Measurements from ENCODE around the gene PDE11A.

PDE11A gene

GRCh38 chr2:177625744-177626650 lies 446.6 kb downstream of the PDE11A start:
- no peak for DNase-seq (ENCODE audit: low spot score)

- no peak for DNase-seq (ENCODE audit: low spot score)
Observed at GRCh38 chr2:177622521-177622920, 450.1 kb downstream of the PDE11A start.

GRCh38 chr2:177619986-177620385 lies 452.6 kb downstream of the PDE11A start:
- no peak for DNase-seq (ENCODE audit: low spot score)

- DNase-seq (ENCODE audit: low spot score), result no peak
Observed at GRCh38 chr2:177619461-177619860, 453.1 kb downstream of the PDE11A start.

- peak; percentile 93 for DNase-seq (ENCODE audit: low spot score)
Observed at GRCh38 chr2:177618255-177619253, 454.0 kb downstream of the PDE11A start.

GRCh38 chr2:177617849-177618248 lies 454.7 kb downstream of the PDE11A start:
- DNase-seq (ENCODE audit: low spot score), result no peak

- no peak for DNase-seq (ENCODE audit: low spot score)
Observed at GRCh38 chr2:177616731-177617130, 455.8 kb downstream of the PDE11A start.

- DNase-seq (ENCODE audit: low spot score), result no peak
Observed at GRCh38 chr2:177616066-177616465, 456.5 kb downstream of the PDE11A start.

GRCh38 chr2:177612659-177613058 lies 459.9 kb downstream of the PDE11A start:
- no peak for DNase-seq (ENCODE audit: low spot score)

- DNase-seq (ENCODE audit: low spot score), result no peak
Observed at GRCh38 chr2:177611310-177611886, 461.2 kb downstream of the PDE11A start.

- no peak for DNase-seq (ENCODE audit: low spot score)
Observed at GRCh38 chr2:177610813-177611212, 461.8 kb downstream of the PDE11A start.

- no peak for DNase-seq (ENCODE audit: low spot score)
Observed at GRCh38 chr2:177606636-177607035, 465.9 kb downstream of the PDE11A start.

- peak; percentile 54 for DNase-seq (ENCODE audit: low spot score)
Observed at GRCh38 chr2:177604271-177605065, 468.1 kb downstream of the PDE11A start.

GRCh38 chr2:177603768-177604167 lies 468.8 kb downstream of the PDE11A start:
- no peak for DNase-seq (ENCODE audit: low spot score)

GRCh38 chr2:177603181-177603580 lies 469.4 kb downstream of the PDE11A start:
- no peak for DNase-seq (ENCODE audit: low spot score)

- no peak for DNase-seq (ENCODE audit: low spot score)
Observed at GRCh38 chr2:177602611-177603164, 469.9 kb downstream of the PDE11A start.

GRCh38 chr2:177600917-177601316 lies 471.7 kb downstream of the PDE11A start:
- DNase-seq (ENCODE audit: low spot score), result no peak

- no peak for DNase-seq (ENCODE audit: low spot score)
Observed at GRCh38 chr2:177599956-177600355, 472.6 kb downstream of the PDE11A start.

GRCh38 chr2:177599139-177599688 lies 473.4 kb downstream of the PDE11A start:
- no peak for DNase-seq (ENCODE audit: low spot score)

GRCh38 chr2:177598326-177599138 lies 474.0 kb downstream of the PDE11A start:
- DNase-seq (ENCODE audit: low spot score), result no peak

All from NAMALWA (cell line).